A549 (cell line): ENCODE data around the gene NDUFA13. TPM values are rescaled to one million over a fixed set of nuclear protein-coding genes. Genes with fewer than 3 reads are reported as not detected.

Experiments
- ATAC-seq, 2 experiments: fragments of 200-7000 bp in 1 of 2; fragments of >200 bp in 1 of 2; cut with Nextera tagmentation in 1 of 2; cut with Tn5 transposase in 1 of 2; 3 replicates each; pipeline versions ENCODE4 v1.8.0 to v1.9.1; 2018 to 2020; ENCODE audit warnings: mild to moderate bottlenecking in 1 of 2, moderate library complexity in 1 of 2
- CTCF ChIA-PET: fragments of 300-600 bp; sonication (Branson Sonifier 250); formaldehyde crosslinking; extraction: SDS; loops from one replicate; lab custom pipeline; 2021; ENCODE audit warnings: antibody characterized with exemption, inconsistent platforms; lab: Yijun Ruan, JAX
- POLR2A ChIA-PET: fragments of 350-600 bp; formaldehyde crosslinking; extraction: SDS; loops from one replicate; lab custom pipeline; 2021; ENCODE audit warnings: antibody characterized with exemption, inconsistent platforms; lab: Yijun Ruan, JAX
- DNase-seq, 2 experiments: peaks; one replicate each; pipeline versions ENCODE4 v3.0.0 to v3.0.0-alpha.2; 2011 to 2016; ENCODE audit warnings: low read depth in 1 of 2, low spot score in 1 of 2
- FAIRE-seq: peaks from 2 replicates; lab custom pipeline; 2011; peaks lifted over from hg19 to GRCh38; lab: Jason Lieb, UNC
- H3K27ac ChIP-seq, 2 experiments: fragments of >200 bp; sonication (Bioruptor Twin); formaldehyde crosslinking; 3 replicates each; pipeline ENCODE4 v1.5.1; 2016 to 2017
- H3K4me1 ChIP-seq: fragments of >200 bp; sonication (Bioruptor Twin); formaldehyde crosslinking; 3 replicates; pipeline ENCODE4 v1.6.1; 2016
- H3K4me2 ChIP-seq: fragments of >200 bp; sonication (Bioruptor Twin); formaldehyde crosslinking; 3 replicates; pipeline ENCODE4 v1.6.1; 2016
- H3K4me3 ChIP-seq: fragments of >200 bp; sonication (Bioruptor Twin); formaldehyde crosslinking; 3 replicates; pipeline ENCODE4 v1.5.1; 2016
- H3K9me3 ChIP-seq: fragments of >200 bp; sonication (Bioruptor Twin); formaldehyde crosslinking; 3 replicates; pipeline ENCODE4 v1.6.1; 2016
- BHLHE40 ChIP-seq: IDR thresholded peaks from 2 replicates; pipeline ENCODE4 v1.6.1; 2012; ENCODE audit warnings: low read depth, low read length, inconsistent platforms
- CBX2 ChIP-seq: fragments of 200-600 bp; sonication (generic); IDR thresholded peaks from 2 replicates; pipeline ENCODE4 v1.6.1; 2016; ENCODE audit warnings: low read depth, mild to moderate bottlenecking, borderline replicate concordance
- CHD2 ChIP-seq: fragments of 150-350 bp; IDR thresholded peaks from 2 replicates; pipeline ENCODE4 v1.6.1; 2014; ENCODE audit warnings: low read length; ENCODE audit not compliant: partially characterized antibody
- CHD4 ChIP-seq: fragments of 200-600 bp; sonication (generic); IDR thresholded peaks from 2 replicates; pipeline ENCODE4 v1.6.1; 2016; ENCODE audit warnings: antibody characterized with exemption, mild to moderate bottlenecking, borderline replicate concordance
- EP300 ChIP-seq, 2 experiments: fragments of >200 bp; sonication (Bioruptor Twin); formaldehyde crosslinking; IDR thresholded peaks; 2 replicates in 1 of 2; 3 replicates in 1 of 2; pipeline ENCODE4 v1.6.1; 2016 to 2017
- ESRRA ChIP-seq: fragments of 150-350 bp; IDR thresholded peaks from 2 replicates; pipeline ENCODE4 v1.6.1; 2014; ENCODE audit warnings: mild to moderate bottlenecking, low read length, borderline replicate concordance
- FOSB ChIP-seq: fragments of 250-450 bp; sonication (Bioruptor Pico); IDR thresholded peaks from 2 replicates; pipeline ENCODE4 v1.5.0; 2020; ENCODE audit warnings: mild to moderate bottlenecking, moderate library complexity
- FOSL2 ChIP-seq, 2 experiments: fragments of 450-650 bp in 1 of 2; fragments of >200 bp in 1 of 2; sonication (Bioruptor Twin) in 1 of 2; formaldehyde crosslinking; IDR thresholded peaks; 2 replicates each; pipeline versions ENCODE4 v1.5.0 to v1.6.1; 2016 to 2020; ENCODE audit warnings: mild to moderate bottlenecking in 1 of 2, moderate library complexity in 1 of 2
- GATA3 ChIP-seq: IDR thresholded peaks from 2 replicates; pipeline ENCODE4 v1.6.1; 2012; ENCODE audit warnings: borderline replicate concordance
- HEYL ChIP-seq: fragments of 250-450 bp; sonication (Bioruptor Pico); IDR thresholded peaks from 2 replicates; pipeline ENCODE4 v1.8.0; 2021; ENCODE audit warnings: mild to moderate bottlenecking, moderate library complexity
- HOXA7 ChIP-seq: fragments of 250-450 bp; sonication (Bioruptor Pico); IDR thresholded peaks from 2 replicates; pipeline ENCODE4 v1.5.0; 2020; ENCODE audit warnings: mild to moderate bottlenecking, moderate library complexity
- HOXB13 ChIP-seq: fragments of 250-450 bp; sonication (Bioruptor Pico); IDR thresholded peaks from 2 replicates; pipeline ENCODE4 v1.5.0; 2020; ENCODE audit warnings: low read depth, mild to moderate bottlenecking, moderate library complexity
- HOXB5 ChIP-seq: fragments of 250-450 bp; sonication (Bioruptor Pico); IDR thresholded peaks from 2 replicates; pipeline ENCODE4 v1.5.0; 2020; ENCODE audit warnings: mild to moderate bottlenecking, moderate library complexity
- MAFK ChIP-seq: fragments of 450-650 bp; IDR thresholded peaks from 2 replicates; pipeline ENCODE4 v1.6.1; 2014; ENCODE audit not compliant: partially characterized antibody
- MYC ChIP-seq: IDR thresholded peaks from 2 replicates; pipeline ENCODE4 v1.6.1; 2012; ENCODE audit warnings: mild to moderate bottlenecking, inconsistent platforms, low read length, improper control_type of control experiment, borderline replicate concordance
- NPAS2 ChIP-seq: fragments of 250-450 bp; sonication (Bioruptor Pico); IDR thresholded peaks from 2 replicates; pipeline ENCODE4 v1.8.0; 2022; ENCODE audit warnings: mild to moderate bottlenecking, moderate library complexity, borderline replicate concordance
- NR3C1 ChIP-seq: fragments of >200 bp; sonication (Bioruptor Twin); formaldehyde crosslinking; IDR thresholded peaks from 3 replicates; pipeline ENCODE4 v1.6.1; 2017
- RAD21 ChIP-seq, 2 experiments: fragments of >200 bp in 1 of 2; sonication (Bioruptor Twin) in 1 of 2; formaldehyde crosslinking in 1 of 2; IDR thresholded peaks in 1 of 2; conservative IDR thresholded peaks in 1 of 2; 2 replicates in 1 of 2; 3 replicates in 1 of 2; pipeline ENCODE4 v1.6.1; 2012 to 2018; ENCODE audit warnings: inconsistent platforms in 1 of 2
- RARB ChIP-seq: fragments of 250-450 bp; sonication (Bioruptor Pico); IDR thresholded peaks from 2 replicates; pipeline ENCODE4 v1.8.0; 2021; ENCODE audit warnings: mild to moderate bottlenecking, moderate library complexity
- RFX5 ChIP-seq: fragments of 450-650 bp; IDR thresholded peaks from 2 replicates; pipeline ENCODE4 v1.7.1; 2014; ENCODE audit warnings: antibody characterized with exemption, mild to moderate bottlenecking, moderate library complexity
- TFCP2L1 ChIP-seq: fragments of 250-450 bp; sonication (Bioruptor Pico); IDR thresholded peaks from 2 replicates; pipeline ENCODE4 v1.5.0; 2021; ENCODE audit warnings: mild to moderate bottlenecking
- ZC3H11A ChIP-seq: fragments of 450-650 bp; IDR thresholded peaks from 2 replicates; pipeline ENCODE4 v1.6.1; 2014; ENCODE audit warnings: antibody characterized with exemption, mild to moderate bottlenecking
- ZFP36 ChIP-seq: fragments of 450-650 bp; IDR thresholded peaks from 2 replicates; pipeline ENCODE4 v1.6.1; 2014; ENCODE audit warnings: borderline replicate concordance; ENCODE audit not compliant: partially characterized antibody
- ZSCAN20 ChIP-seq: fragments of 250-450 bp; sonication (Bioruptor Pico); IDR thresholded peaks from 2 replicates; pipeline ENCODE4 v1.8.0; 2022; ENCODE audit warnings: mild to moderate bottlenecking, moderate library complexity
- WGBS: methylation state at CpG from one replicate; pipeline ENCODE4 v1.1.6; 2017; ENCODE audit errors: missing lambda C conversion rate; 5-methylcytosine and 5-hydroxymethylcytosine counted together
- polyA plus RNA-seq, 4 experiments: library from polyadenylated mRNA; depleted of rRNA in 3 of 4; stranded (reverse); fragments of >200 nt; fragmentation: RNase III in 1 of 4; extraction: RNeasy Plus Mini Kit Qiagen cat#74134 plus additional on column Dnase treatment in 1 of 4; gene quantifications; 2 replicates in 3 of 4; 3 replicates in 1 of 4; pipeline ENCODE4 v1.2.3, GENCODE V29; 2011 to 2017
- TF ChIP-seq, protein P1 (sequence below): fragments of >200 bp; sonication (Bioruptor Twin); formaldehyde crosslinking; IDR thresholded peaks from 3 replicates; pipeline ENCODE4 v1.6.1; 2016
- TF ChIP-seq, protein P2 (sequence below): IDR thresholded peaks from 2 replicates; pipeline ENCODE4 v1.6.1; 2012
- TF ChIP-seq, protein P3 (sequence below): fragments of 250-450 bp; sonication (Bioruptor Pico); IDR thresholded peaks from 2 replicates; pipeline ENCODE4 v1.5.0; 2020; ENCODE audit warnings: low read depth, mild to moderate bottlenecking, moderate library complexity
- TF ChIP-seq, protein P4 (sequence below): IDR thresholded peaks from 2 replicates; pipeline ENCODE4 v1.6.1; 2012

NDUFA13 gene
- polyA plus RNA-seq, 2 of the 4 experiments (the other 2 are of a cell fraction): 197 to 253 TPM

DNA sequence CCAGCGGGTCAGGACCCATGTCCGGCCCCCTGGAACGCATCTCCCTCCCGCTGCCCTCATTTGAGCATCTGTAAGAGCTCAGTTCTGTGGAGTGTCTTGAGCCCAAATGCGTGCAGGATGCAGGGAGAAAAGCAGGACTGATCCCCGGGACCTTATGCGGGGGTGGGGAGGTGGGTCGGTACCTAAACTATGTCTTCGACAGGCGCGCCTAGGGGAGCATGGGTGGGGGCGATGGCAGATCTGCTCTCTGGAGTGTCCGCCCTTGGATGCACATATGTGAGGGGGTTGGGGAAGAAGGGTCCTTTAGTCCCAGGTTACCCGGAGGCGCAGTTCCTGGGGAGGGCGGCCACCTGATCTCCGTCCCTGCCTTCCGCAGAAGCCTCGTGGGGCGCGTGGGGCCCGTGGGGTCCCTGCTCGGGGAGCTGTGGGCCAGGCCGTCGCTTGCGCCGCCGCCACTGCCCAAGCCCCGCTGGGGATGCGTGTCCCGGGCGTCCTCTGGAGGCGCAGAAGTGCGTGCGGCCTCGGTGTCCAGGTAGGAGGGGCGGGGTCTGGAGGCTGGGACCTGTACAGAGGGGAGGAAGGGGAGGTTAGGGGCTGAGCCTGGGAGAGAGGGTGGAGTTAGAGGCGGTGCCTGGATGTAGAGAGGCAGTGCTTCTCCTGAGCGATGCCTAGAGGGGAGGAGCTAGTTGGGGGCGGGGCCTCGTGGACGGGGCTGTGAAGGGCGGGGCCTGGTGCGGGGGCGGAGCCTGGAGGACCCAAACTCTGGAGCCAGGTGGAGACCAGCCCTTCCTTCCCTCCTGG, 24.9 kb downstream of the NDUFA13 start:
- Histone ChIP-seq H3K9me3 (no peaks in the 10 kb centered on the region), H3K27ac (no peak overlapping the region), H3K4me2 (peak overlapping the region; percentile 14; the same call in 1 of the 3 replicates), H3K4me1 (no peaks in the 10 kb centered on the region), H3K4me3 (no peak overlapping the region)
- ChIA-PET CTCF (interaction anchor here (0.6 kb wide), 1 partner anchor 8 kb away, joined by 5 read pairs; no protein-coding TSS in a partner anchor), POLR2A (no interaction called here)
- DNase-seq: peak in 1 of 2 experiments; percentile 45
- 47% methylated on average over 21 of the region's 45 CpGs for WGBS
- no peak for TF ChIP-seq MAFK
- no peak for TF ChIP-seq EP300 (IDR thresholded peaks at IDR 0.05)
- no peak for TF ChIP-seq RARB (CRISPR knock-in tag)
- no peak for TF ChIP-seq BHLHE40
- no peak for TF ChIP-seq CBX2
- TF ChIP-seq, protein P1, sequence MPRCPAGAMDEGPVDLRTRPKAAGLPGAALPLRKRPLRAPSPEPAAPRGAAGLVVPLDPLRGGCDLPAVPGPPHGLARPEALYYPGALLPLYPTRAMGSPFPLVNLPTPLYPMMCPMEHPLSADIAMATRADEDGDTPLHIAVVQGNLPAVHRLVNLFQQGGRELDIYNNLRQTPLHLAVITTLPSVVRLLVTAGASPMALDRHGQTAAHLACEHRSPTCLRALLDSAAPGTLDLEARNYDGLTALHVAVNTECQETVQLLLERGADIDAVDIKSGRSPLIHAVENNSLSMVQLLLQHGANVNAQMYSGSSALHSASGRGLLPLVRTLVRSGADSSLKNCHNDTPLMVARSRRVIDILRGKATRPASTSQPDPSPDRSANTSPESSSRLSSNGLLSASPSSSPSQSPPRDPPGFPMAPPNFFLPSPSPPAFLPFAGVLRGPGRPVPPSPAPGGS: no peak
- no peak for TF ChIP-seq NR3C1
- TF ChIP-seq HEYL (CRISPR knock-in tag): no peak
- no peak for TF ChIP-seq FOSB (CRISPR knock-in tag)
- no peak for TF ChIP-seq MYC
- no peak for FAIRE-seq
- peak; percentile 53 to 79; a peak in 5 of 6 replicates for ATAC-seq

DNA sequence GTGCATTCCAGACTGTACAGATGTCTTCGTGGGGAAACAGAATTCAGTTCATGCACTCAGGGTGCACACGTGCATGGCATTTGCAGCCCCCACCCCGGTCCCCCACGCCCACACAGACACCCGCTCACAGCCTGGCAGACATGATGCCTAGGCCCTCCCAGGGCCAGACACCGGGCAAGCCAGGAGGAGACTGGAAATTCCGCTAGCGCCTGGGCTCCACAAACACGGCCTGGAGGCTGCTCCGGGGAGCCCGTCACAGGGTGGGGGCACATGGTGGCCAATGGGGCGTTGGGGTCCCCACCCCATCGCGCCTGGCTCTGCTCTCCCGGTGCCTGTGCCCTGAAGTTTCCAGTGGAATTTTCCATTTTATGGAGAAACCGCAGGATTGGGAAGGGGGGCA, 25.6 kb downstream of the NDUFA13 start:
- WGBS: 75% methylated on average over 9 of the region's 16 CpGs
- Histone ChIP-seq H3K27ac (no peak overlapping the region), H3K4me3 (no peak overlapping the region), H3K9me3 (no peaks in the 10 kb centered on the region), H3K4me1 (no peaks in the 10 kb centered on the region), H3K4me2 (no peak overlapping the region)
- no peak for DNase-seq
- ChIA-PET CTCF (interaction anchor here (0.6 kb wide), 1 partner anchor 9 kb away, joined by 5 read pairs; no protein-coding TSS in a partner anchor), POLR2A (no interaction called here)
- TF ChIP-seq RFX5 (no peak), BHLHE40 (no peak), ZFP36 (no peak), CHD4 (no peak), RAD21 (conservative IDR thresholded peaks at IDR 0.05 in 1 of 2, IDR thresholded peaks at IDR 0.05 in 1 of 2) (no peak), NPAS2 (CRISPR knock-in tag) (no peak), ZSCAN20 (no peak), HOXB13 (CRISPR knock-in tag) (no peak)
- TF ChIP-seq, protein P2, sequence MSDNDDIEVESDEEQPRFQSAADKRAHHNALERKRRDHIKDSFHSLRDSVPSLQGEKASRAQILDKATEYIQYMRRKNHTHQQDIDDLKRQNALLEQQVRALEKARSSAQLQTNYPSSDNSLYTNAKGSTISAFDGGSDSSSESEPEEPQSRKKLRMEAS: no peak
- no peak for ATAC-seq
- FAIRE-seq: no peak

DNA sequence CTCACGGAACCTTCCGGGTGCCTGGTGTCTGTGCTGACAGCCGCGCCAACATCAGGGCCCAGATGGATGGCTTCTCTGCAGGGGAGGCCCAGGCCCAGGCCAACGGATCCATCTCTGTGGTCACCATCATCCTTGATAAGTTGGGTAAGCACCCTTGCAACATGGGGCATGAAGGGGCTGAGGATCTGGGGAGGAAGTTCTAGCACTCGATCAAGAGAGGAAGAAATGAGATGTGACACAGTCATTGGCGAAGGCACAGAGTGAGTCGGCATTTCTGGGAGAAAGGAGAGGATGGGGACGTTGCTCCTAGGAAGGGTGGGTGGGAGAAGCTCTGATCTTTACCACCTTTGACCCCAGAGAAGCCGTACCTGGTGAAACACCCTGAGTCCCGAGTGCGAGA, 26.5 kb downstream of the NDUFA13 start:
- H3K4me2 ChIP-seq: no peak overlapping the region
- ChIA-PET CTCF (interaction anchor here (1.0 to 1.2 kb wide), 3 partner anchors 10 to 14 kb away, joined by 3 to 5 read pairs (median 3); no protein-coding TSS in a partner anchor), POLR2A (no interaction called here)
- no peaks in the 10 kb centered on the region for H3K4me1 ChIP-seq
- H3K27ac ChIP-seq: no peak overlapping the region
- ATAC-seq (no peak), DNase-seq (no peak), FAIRE-seq (no peak)
- no peaks in the 10 kb centered on the region for H3K9me3 ChIP-seq
- WGBS: 82% methylated on average over 7 of the region's 12 CpGs
- H3K4me3 ChIP-seq: no peak overlapping the region
- TF ChIP-seq, protein P3, sequence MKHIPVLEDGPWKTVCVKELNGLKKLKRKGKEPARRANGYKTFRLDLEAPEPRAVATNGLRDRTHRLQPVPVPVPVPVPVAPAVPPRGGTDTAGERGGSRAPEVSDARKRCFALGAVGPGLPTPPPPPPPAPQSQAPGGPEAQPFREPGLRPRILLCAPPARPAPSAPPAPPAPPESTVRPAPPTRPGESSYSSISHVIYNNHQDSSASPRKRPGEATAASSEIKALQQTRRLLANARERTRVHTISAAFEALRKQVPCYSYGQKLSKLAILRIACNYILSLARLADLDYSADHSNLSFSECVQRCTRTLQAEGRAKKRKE (CRISPR knock-in tag): no peak
- no peak for TF ChIP-seq MAFK
- TF ChIP-seq, protein P1: no peak
- TF ChIP-seq, protein P4, sequence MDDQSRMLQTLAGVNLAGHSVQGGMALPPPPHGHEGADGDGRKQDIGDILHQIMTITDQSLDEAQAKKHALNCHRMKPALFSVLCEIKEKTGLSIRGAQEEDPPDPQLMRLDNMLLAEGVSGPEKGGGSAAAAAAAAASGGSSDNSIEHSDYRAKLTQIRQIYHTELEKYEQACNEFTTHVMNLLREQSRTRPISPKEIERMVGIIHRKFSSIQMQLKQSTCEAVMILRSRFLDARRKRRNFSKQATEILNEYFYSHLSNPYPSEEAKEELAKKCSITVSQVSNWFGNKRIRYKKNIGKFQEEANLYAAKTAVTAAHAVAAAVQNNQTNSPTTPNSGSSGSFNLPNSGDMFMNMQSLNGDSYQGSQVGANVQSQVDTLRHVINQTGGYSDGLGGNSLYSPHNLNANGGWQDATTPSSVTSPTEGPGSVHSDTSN: no peak
- TF ChIP-seq ESRRA: no peak
- TF ChIP-seq HEYL (CRISPR knock-in tag): no peak
- no peak for TF ChIP-seq HOXA7 (CRISPR knock-in tag)
- TF ChIP-seq GATA3: no peak
- no peak for TF ChIP-seq TFCP2L1
- no peak for TF ChIP-seq ZC3H11A
- no peak for TF ChIP-seq HOXB5
- TF ChIP-seq CHD2: no peak
- TF ChIP-seq RARB (CRISPR knock-in tag): no peak
- no peak for TF ChIP-seq FOSL2 (IDR thresholded peaks at IDR 0.05)
- no peak for TF ChIP-seq FOSL2 (CRISPR knock-in tag; IDR thresholded peaks at IDR 0.05)
- no peak for TF ChIP-seq BHLHE40
- TF ChIP-seq, protein P2: no peak
